ENCODE measurements around the gene HNRNPD.

Gene HNRNPD

DNA sequence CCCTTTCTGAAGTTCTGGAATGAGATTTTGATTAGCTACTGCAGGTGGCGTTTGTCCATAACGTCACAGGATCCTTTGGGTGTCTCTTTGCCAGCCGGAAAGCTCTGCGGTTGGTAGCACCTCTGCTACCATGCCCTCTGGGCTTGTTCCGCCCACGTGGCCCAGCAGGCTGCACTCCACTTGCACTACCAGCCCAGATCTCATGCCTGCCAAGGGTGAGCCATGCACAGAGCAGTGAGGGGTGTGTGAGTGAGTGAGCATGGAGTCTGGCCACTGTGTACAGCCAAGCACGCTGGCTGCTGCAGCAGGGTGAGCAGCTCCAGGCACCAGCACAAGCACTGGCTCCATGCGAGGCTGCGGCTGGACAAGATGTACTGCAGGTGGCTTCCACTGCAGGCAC is 6.6 kb upstream of the HNRNPD start:
- no peaks in the 10 kb centered on the region for H3K27me3 ChIP-seq (ENCODE audit: insufficient read depth, low read depth)
- no peaks in the 10 kb centered on the region for H3K36me3 ChIP-seq (ENCODE audit: insufficient read depth)
- H3K4me1 ChIP-seq (ENCODE audit: low read depth, poor library complexity, severe bottlenecking), result peaks cover 12% of the 10 kb centered on the region
- H2AFZ ChIP-seq (ENCODE audit: low read depth), result no peak overlapping the region
- no peak overlapping the region for H3K4me3 ChIP-seq (IDR thresholded peaks at IDR 0.05; ENCODE audit: insufficient read depth, low read depth, low read length)
- no peak overlapping the region for H3K9ac ChIP-seq
- TF ChIP-seq, protein P1, sequence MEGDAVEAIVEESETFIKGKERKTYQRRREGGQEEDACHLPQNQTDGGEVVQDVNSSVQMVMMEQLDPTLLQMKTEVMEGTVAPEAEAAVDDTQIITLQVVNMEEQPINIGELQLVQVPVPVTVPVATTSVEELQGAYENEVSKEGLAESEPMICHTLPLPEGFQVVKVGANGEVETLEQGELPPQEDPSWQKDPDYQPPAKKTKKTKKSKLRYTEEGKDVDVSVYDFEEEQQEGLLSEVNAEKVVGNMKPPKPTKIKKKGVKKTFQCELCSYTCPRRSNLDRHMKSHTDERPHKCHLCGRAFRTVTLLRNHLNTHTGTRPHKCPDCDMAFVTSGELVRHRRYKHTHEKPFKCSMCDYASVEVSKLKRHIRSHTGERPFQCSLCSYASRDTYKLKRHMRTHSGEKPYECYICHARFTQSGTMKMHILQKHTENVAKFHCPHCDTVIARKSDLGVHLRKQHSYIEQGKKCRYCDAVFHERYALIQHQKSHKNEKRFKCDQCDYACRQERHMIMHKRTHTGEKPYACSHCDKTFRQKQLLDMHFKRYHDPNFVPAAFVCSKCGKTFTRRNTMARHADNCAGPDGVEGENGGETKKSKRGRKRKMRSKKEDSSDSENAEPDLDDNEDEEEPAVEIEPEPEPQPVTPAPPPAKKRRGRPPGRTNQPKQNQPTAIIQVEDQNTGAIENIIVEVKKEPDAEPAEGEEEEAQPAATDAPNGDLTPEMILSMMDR (conservative IDR thresholded peaks at IDR 0.05; ENCODE audit: low read depth, low read length), result no peak
- no peak overlapping the region for H3K4me2 ChIP-seq
- peaks cover 26% of the 10 kb centered on the region for H3K79me2 ChIP-seq (ENCODE audit: insufficient read depth, low read depth)
- H4K20me1 ChIP-seq (ENCODE audit: insufficient read depth), result no peaks in the 10 kb centered on the region
- H3K27ac ChIP-seq, result no peak overlapping the region

DNA sequence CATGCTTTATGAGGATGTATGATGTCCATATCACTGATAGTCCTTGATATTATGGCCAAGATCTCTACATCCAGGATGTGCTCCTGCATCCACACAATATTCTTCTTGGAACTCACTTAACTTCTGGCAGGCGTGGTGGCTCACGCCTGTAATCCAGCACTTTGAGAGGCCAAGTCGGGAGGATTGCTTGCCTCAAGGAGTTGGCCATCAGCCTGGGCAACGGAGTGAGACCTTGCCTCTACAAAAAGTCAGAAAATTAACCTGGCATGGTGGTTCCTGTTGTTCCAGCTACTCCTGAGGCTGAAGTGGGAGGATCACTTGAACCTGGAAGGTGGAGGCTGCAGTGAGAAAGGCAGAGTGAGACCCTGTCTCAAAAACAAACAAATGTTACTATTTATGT is 2.3 kb upstream of the HNRNPD start:
- no peak overlapping the region for H2AFZ ChIP-seq (ENCODE audit: low read depth)
- peak overlapping the region; percentile 99; the same call in 1 of the 2 replicates for H3K9ac ChIP-seq
- H4K20me1 ChIP-seq (ENCODE audit: insufficient read depth), result peaks cover 12% of the 10 kb centered on the region
- H3K4me1 ChIP-seq (ENCODE audit: low read depth, poor library complexity, severe bottlenecking), result peaks cover 15% of the 10 kb centered on the region
- peak overlapping the region; percentile 70 for H3K4me2 ChIP-seq
- H3K36me3 ChIP-seq (ENCODE audit: insufficient read depth), result peaks cover 3% of the 10 kb centered on the region; the same call in 1 of the 2 replicates
- no peak overlapping the region for H3K27ac ChIP-seq
- TF ChIP-seq, protein P1 (conservative IDR thresholded peaks at IDR 0.05; ENCODE audit: low read depth, low read length), result no peak
- no peaks in the 10 kb centered on the region for H3K27me3 ChIP-seq (ENCODE audit: insufficient read depth, low read depth)
- peaks cover 65% of the 10 kb centered on the region for H3K79me2 ChIP-seq (ENCODE audit: insufficient read depth, low read depth)
- no peak overlapping the region for H3K4me3 ChIP-seq (IDR thresholded peaks at IDR 0.05; ENCODE audit: insufficient read depth, low read depth, low read length)

DNA sequence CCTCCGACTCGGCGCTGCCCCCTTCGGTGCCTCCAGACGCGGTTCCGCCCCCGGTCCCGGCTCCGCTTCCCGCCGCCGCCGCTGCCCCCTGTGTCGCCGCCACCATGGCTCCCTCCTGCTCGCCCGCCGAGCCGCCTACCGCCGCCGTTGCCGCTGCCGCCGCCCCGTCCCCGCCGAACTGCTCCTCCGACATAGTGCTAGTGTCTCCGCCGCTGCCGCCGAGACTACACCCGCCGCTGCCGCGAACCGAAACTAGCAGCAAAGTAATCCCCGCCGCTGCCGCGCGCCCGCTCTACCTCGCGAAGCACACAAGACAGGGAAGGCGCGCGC is 340 bp downstream of the HNRNPD start:
- peak overlapping the region; percentile 98 for H3K27ac ChIP-seq
- peaks cover 39% of the 10 kb centered on the region for H4K20me1 ChIP-seq (ENCODE audit: insufficient read depth)
- H3K27me3 ChIP-seq (ENCODE audit: insufficient read depth, low read depth), result no peaks in the 10 kb centered on the region
- peaks cover 42% of the 10 kb centered on the region for H3K4me1 ChIP-seq (ENCODE audit: low read depth, poor library complexity, severe bottlenecking)
- H3K9ac ChIP-seq, result peak overlapping the region; percentile 99
- peak overlapping the region; percentile 97 for H3K4me2 ChIP-seq
- H3K36me3 ChIP-seq (ENCODE audit: insufficient read depth), result peaks cover 14% of the 10 kb centered on the region; the same call in 1 of the 2 replicates
- H3K79me2 ChIP-seq (ENCODE audit: insufficient read depth, low read depth), result peaks cover 91% of the 10 kb centered on the region
- peak overlapping the region; percentile 90 for H3K4me3 ChIP-seq (IDR thresholded peaks at IDR 0.05; ENCODE audit: insufficient read depth, low read depth, low read length)
- H2AFZ ChIP-seq (ENCODE audit: low read depth), result peak overlapping the region; percentile 36
- TF ChIP-seq, protein P1 (conservative IDR thresholded peaks at IDR 0.05; ENCODE audit: low read depth, low read length), result no peak

DNA sequence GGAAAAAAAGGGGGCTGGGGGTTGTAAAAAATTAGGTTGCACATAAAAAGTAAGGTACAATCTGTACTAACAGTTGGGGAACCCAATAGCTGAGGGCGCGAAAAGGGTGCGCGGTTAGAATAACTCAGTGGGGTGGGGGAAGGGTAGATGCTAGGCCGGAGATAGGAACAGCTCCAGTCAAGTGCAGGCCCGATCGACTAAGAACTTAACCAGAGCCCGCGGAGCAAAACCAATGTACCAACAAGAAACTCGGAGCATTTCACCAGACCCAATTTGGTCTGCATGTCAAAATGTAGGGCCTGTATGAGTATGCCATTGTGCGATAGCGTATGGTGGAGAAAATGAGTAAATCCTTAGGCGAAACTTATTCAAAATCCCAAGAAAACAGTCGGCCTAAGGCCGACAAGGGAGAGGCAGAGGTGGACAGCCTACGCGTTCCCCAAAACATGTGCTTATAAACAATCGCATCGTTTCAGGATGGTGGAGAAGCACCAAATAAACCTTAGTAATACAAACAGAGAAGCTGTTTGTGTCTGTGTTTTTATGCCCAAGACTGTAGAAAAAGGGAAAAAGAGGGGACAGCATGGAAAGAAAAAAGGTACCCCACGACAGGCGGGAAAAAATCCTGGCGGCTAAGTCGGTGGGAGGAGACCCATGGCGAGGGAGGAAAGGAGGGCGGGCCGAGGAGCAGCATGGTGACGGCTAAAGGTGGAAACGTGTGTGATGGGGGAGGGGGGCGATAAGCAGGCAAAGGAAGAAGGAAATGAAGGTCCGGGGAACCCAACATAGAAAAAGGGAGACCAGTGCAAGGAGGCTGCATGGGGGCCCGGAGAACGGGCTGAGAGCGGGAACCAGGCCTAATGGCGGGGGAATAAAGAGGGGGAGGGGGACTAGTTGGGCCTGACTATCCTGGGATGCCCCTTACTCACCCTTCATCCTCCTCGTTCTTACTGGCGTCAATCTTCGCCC is 990 bp downstream of the HNRNPD start:
- TF ChIP-seq, protein P1 (conservative IDR thresholded peaks at IDR 0.05; ENCODE audit: low read depth, low read length), result no peak
- no peaks in the 10 kb centered on the region for H3K27me3 ChIP-seq (ENCODE audit: insufficient read depth, low read depth)
- peaks cover 21% of the 10 kb centered on the region; the same call in 1 of the 2 replicates for H3K36me3 ChIP-seq (ENCODE audit: insufficient read depth)
- 0 out of 2 replicates have a peak overlapping the region, but pooled peaks have one; percentile 36 for H2AFZ ChIP-seq (ENCODE audit: low read depth)
- H3K9ac ChIP-seq, result peak overlapping the region; percentile 99
- peaks cover 45% of the 10 kb centered on the region for H4K20me1 ChIP-seq (ENCODE audit: insufficient read depth)
- H3K79me2 ChIP-seq (ENCODE audit: insufficient read depth, low read depth), result peaks cover 96% of the 10 kb centered on the region
- H3K27ac ChIP-seq, result peak overlapping the region; percentile 98
- H3K4me3 ChIP-seq (IDR thresholded peaks at IDR 0.05; ENCODE audit: insufficient read depth, low read depth, low read length), result peak overlapping the region; percentile 90
- H3K4me2 ChIP-seq, result peak overlapping the region; percentile 97
- H3K4me1 ChIP-seq (ENCODE audit: low read depth, poor library complexity, severe bottlenecking), result peaks cover 48% of the 10 kb centered on the region
